Measurements from ENCODE around the gene PPP2CA. TPM values are rescaled to one million over a fixed set of nuclear protein-coding genes. Genes with fewer than 3 reads are reported as not detected.

Gene PPP2CA
- total and polyA plus RNA-seq, 2 of the 13 experiments (the other 11 are each of a cell fraction or from before 2014, with no cell fraction given) = 82.4 to 171 TPM

- TF ChIP-seq CBX5 (CRISPR knock-in tag; IDR thresholded peaks at IDR 0.05; ENCODE audit: borderline replicate concordance) (0 out of 2 replicates have a peak, but pooled peaks have one; percentile 28), SMYD3 (CRISPR knock-in tag; IDR thresholded peaks at IDR 0.05) (peak; percentile 19; the same call in 1 of the 2 replicates), ZNF564 (CRISPR knock-in tag; IDR thresholded peaks at IDR 0.05) (peak; percentile 90; the same call in 1 of the 2 replicates), ZNF775 (CRISPR knock-in tag; IDR thresholded peaks at IDR 0.05; ENCODE audit: borderline replicate concordance) (no peak), IKZF1 (IDR thresholded peaks at IDR 0.05) (no peak), POLR2G (IDR thresholded peaks at IDR 0.05; ENCODE audit: low read depth, low read length) (peak; percentile 83), HIC2 (CRISPR knock-in tag; IDR thresholded peaks at IDR 0.05; ENCODE audit: low read depth) (no peak), ZNF263 (CRISPR knock-in tag; IDR thresholded peaks at IDR 0.05) (no peak), RFXANK (CRISPR knock-in tag; IDR thresholded peaks at IDR 0.05) (no peak), ZNF317 (CRISPR knock-in tag; IDR thresholded peaks at IDR 0.05) (no peak), ZNF18 (CRISPR knock-in tag; IDR thresholded peaks at IDR 0.05; ENCODE audit: insufficient replicate concordance) (peak; percentile 83), FOXP4 (CRISPR knock-in tag; IDR thresholded peaks at IDR 0.05) (0 out of 2 replicates have a peak, but pooled peaks have one; percentile 16), ZBTB3 (CRISPR knock-in tag; IDR thresholded peaks at IDR 0.05; ENCODE audit: borderline replicate concordance, low read depth) (0 out of 2 replicates have a peak, but pooled peaks have one; percentile 47), RORA (CRISPR knock-in tag; IDR thresholded peaks at IDR 0.05) (no peak), MYC (CRISPR knock-in tag; IDR thresholded peaks at IDR 0.05; ENCODE audit: borderline replicate concordance) (peak; percentile 72), GZF1 (CRISPR knock-in tag; IDR thresholded peaks at IDR 0.05) (no peak), NFE2 (CRISPR knock-in tag; IDR thresholded peaks at IDR 0.05) (no peak), AKNA (CRISPR knock-in tag; IDR thresholded peaks at IDR 0.05; ENCODE audit: borderline replicate concordance) (no peak)
Measured at GRCh38 chr5:134225780-134226440, at the start of gene PPP2CA (continued).

Data from HepG2 (cell line).